ENCODE results near the gene LBHD2.

The LBHD2 gene

DNA sequence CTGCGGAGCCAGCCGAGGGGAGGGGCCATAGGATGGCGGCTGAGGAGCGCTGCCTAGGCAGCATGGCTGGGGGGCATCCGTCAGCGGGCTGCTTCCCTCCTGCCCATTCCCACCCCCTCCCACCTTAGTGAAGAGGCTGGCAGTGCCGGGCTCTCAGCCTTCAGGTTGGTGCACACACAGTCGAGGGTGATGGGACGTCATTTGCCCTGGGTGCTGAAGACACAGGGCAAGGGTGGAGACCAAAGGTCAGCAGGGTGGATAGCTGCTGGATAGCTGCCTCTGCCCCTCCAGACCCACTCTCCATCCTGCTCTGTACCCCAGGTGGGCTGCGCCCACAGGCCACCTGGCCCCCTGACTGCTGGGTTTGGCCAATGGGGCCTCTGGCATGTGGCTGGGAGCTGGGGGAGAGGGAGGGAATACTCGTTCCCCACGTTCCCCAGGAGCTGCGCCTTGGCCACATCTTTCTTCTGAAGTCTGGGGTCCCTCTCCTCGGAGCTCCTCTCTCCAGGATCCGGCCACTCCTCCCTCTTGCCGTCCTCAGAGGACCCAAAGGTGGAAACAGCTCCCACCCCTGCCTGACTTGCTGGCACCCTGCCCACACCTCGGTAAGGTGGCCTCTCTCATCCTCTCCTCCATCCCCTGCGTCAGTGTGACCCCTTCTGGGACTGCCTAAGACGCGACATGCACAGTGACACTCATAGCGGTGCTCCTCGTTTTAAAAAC lies 15.5 kb upstream of the LBHD2 start:
- no peak for DNase-seq (ENCODE audit: low read depth in 2 of 2)

DNA sequence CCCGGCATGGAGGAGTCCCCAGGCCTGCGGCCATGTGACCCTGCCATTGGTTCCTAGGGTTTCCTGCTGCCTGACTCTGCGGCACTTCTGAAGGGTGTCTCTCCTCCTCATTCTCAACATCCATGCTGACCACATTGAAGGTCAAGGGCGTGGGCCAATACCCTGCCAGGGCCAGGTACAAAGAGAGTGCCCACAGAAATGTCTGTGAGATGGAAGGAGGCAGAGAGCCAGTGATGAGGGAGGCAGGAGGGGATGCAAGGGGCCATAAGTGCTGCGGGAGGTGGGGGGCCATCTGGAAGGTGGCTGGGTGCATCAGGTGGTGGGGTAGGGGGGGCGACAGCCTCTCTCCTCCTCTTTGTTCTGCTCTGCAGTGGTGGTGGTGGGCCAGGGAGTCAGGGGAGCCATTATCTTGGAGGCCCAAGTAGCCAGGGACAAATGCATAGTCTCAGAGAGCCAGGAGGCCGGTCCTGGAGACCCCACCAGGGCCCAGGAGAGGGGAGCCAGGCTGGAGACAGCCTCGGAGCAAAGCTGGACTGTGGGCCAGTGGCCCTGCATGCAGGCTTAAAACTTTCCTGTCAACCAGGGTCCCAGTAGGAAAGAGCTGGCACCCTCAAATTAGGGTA lies 13.6 kb upstream of the LBHD2 start:
- no peak for DNase-seq (ENCODE audit: low read depth in 2 of 2)

DNA sequence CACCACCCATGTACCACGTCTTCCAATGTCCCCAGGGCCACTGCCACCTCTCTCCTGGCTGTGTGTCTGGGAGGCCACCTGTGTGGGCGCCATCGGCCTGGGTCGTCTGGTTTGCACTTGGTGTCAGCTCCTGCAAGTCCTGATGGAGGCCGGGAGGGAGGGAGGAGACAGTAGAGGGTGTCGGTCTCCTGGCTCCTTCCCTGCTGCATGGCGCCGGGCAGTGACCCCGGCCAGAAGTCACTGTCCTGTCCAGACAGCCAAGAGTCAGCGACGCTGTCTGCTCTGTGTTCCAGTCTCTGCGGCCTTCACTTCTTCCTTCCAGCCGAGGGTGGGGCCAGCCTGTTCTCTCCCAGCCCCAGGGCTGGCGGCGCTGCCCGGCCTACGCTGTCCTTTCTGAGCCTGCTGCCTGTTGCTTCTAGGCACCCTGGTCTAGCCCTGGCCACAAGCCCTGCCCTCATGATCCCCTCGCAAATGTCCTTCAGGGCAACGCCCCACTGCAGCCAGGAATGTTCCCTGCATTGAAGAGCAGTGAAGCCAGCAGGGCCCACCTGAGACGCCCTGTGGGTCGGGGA lies 13.0 kb upstream of the LBHD2 start:
- no peak for DNase-seq (ENCODE audit: low read depth in 2 of 2)

DNA sequence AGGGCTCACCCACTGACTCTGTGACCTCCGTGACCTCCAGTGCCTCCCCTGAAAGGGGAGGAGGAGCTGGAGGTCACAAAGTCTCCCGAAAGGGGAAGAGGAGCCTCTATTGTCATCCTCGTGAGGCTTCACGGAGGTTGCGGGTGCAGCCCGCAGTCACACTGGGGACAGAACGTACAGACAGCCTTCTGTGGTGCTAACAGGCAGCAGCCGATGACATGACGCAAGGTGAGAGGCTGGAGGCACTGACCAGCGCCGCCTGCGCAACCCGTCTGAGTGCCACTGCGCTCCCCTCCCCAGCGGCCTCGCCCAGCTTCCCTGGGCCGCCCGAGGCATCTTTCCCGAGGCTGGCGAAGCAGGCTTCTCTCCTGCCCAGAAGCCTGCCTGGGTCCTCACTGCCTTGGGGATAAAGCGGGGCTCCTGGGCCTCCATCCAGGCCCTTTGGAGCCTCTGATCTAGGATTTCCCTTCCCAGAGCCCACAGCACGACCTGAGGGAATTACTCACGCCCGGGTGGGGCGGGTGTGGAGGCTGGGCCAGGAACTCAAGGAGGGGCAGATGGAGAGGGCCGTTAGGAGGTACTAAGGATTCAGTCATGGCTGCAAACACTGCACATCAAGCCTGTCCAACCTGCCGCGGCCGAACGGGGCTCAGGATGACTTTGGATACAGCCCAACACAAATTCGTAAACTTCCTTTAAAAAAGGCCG lies 12.3 kb upstream of the LBHD2 start:
- no peak for DNase-seq (ENCODE audit: low read depth in 2 of 2)

DNA sequence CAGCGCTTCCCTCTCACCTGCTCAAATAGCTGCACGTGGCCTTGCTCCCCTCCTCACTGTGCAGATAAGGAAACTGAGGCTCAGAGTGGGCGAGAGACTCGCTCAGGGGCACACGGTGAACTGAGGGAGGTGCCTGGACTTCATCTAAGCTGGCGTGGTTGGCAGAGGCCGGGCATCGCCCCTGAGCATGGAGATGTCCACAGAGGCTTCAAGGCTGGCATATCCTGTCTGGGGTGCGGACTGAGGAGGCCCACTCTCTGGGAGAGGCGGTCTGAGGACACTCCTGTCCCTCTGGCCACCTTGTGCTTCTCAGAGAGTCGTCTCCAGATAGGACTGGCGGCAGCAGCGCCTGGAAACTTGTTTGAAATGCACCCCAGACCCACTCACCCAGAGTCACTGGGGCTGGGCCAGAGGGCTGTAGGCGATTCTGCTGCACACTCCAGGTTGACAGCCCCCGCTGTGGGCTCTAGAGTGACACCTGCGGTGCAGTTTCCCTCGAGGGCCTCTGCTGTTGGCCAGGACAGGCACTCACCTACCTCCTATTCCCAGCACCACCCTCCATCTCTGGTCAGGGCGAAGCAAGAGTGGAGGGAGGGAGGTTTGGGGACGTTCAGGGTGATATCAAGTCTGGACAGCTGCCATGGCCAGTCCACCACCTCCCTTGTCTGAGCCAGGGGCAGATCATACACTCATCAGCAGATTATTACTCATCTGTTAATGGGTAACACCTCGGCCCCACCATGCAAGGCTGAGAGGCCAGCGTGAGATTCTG lies 11.2 kb upstream of the LBHD2 start:
- no peak for DNase-seq (ENCODE audit: low read depth in 2 of 2)

DNA sequence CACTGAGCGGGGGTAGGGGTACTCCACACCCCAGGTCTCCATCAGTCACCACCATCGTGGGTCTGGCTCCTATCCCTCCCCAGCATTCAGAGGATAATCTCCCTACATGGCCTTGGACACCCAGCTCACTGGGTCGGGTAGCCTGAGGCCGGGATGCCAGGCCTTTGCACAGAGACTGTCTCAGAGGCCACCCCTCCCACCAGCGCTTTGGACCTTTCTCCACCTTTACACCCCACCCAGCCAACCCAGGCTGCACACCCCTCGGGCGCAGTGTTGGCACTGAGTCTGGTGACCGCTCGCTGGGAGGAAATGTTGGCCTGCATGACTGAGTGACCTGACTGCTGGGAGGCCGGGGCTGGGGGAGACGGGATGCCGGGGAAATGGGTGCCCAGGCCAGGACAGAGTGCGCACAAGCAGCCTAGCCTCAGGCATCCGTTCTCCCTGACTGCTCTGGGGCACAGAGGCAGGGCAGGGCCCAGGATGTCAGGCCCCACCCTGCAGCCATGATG lies 10.6 kb upstream of the LBHD2 start:
- DNase-seq (ENCODE audit: low read depth in 2 of 2), result no peak

DNA sequence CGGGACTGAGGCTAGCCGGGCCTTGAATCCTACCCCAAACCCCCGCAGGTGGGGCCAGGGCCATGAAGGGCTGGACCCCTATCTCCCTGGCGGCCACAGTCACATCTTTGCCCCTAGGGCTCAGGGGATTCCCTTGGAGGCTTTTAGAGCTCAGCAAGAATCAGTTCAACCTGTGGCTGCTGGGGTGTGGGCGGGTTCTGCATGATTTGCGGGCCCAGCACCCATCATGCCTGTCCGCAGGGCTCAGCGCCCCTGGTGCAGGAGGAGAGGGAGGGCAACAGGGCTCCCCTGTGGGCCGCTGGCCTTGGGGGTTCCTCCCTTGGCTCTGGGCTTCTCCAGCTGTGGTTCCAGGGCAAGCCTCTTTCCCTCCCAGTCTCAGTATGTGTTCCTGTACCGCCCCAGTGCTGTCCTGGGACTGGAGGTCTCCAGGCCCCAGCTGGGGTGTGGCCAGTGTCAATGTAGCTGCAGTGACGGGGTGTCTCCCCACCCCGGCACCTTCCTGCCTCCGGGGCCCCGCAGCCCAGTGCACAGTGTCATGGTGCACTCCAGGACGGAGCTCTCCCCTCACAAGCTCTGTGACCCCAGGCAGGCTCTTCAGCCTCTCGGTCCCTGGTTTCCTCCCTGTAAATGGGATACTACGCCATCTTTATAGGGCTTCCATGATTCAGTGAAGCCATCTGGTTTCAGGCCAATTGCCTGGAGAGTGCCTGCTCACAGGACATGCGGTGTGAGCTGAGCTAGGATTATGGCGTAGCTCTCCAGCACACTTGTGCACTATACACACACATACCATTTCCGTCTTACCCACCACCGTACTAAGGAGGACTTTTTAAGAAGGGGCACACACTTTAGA lies 9.9 kb upstream of the LBHD2 start:
- DNase-seq (ENCODE audit: low read depth in 2 of 2), result no peak

DNA sequence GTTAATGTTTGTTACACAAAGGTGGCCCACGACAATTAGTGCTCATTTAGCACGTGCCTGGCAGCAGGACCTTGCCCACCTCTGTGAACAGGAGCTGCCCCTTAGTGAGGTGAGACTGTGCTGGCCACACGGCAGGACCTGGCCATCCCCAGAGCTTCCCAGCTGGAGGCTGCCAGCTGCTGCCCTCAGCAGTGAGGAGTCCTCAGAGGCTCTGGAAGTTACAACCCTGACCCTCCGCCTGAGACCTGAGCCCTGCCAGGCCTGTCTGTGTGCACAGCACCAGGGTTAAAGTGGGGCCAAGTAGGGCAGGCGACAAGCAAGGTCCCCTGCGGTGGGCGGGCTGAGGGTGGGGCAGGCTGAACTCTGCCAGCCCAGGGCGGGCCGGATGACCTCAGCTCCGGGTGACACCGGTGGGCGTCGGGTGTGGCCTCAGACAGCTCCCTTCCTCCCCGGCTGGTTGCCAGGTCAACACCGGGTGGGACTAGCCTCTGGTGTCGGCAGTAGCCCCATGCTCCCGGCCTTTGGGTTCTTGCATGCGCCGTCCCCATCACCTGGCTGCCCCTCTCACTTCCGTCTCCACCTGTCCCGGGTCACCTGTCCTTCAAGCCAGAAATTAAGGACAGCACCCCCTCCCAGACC lies 9.2 kb upstream of the LBHD2 start:
- peak; percentile 10 to 22 for DNase-seq (ENCODE audit: low read depth in 2 of 2)

DNA sequence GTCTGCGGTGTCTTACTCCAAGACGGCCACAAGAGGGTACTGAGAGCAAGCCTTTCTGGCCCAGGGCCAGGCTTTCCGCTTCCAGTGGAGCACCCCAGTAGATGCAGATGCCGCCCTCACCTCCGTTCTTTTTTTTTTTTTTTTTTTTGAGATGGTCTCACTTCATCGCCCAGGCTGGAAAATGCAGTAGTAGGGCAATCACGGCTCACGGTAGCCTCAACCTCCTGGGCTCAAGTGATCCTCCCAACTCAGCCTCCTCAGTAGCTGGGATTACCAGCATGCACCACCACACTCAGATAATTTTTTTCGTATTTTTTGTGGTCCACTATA lies 5.6 kb upstream of the LBHD2 start:
- DNase-seq (ENCODE audit: low read depth in 2 of 2), result peak; percentile 55 to 58

DNA sequence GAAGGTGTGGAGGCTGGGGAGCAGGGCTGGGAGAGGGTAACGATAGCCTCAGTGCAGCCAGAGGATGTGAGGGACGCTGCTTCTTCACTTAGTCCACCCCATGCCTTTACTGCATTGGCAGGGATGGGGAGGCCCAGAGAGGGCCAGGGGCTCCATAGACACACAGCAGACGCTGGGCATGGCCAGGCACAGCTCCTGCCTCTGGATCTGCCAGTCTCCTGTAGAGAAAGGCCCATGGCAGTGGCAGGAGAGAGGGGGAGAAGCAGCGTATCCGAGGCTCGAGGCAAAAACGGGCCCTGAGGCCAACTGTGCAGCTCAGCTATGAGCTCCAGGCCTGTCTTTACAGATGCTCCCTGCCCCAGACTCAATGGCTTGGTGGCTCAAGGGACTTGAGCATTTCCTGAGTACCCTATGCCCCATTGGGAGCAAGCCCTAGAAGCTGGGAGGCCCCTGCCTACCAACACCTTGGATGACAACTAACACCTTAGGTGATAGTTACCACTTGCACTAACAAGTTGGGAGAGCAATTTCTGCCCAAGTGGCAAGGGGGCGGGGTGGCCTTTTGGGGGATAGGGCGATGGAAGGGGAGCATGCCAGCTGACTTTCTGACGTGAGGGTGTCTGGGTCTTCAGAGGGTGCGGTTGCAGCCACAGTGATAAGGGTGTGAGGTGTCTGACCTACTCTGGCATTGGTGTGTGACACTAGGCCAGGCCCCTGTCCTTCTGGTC lies 5.0 kb upstream of the LBHD2 start:
- DNase-seq (ENCODE audit: low read depth in 2 of 2), result no peak

DNA sequence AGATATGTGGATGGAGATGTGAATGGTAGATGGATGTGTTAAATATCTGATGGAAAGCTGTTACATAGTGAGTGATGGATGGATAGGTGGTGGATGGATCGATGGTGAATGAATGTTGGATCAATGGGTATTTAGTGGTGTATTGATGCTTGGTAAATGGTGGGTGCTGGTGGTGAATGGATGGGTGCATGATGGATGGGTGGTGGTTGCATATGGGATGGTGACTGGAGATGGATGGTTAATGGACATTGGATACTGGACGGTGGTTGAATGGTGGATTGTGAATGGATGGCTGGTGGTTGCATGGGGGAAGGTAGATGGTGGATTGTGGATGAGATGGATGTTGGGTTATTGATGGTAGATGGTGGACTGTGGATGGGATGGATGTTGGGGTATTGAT lies 2.1 kb upstream of the LBHD2 start:
- DNase-seq (ENCODE audit: low read depth in 2 of 2), result no peak

DNA sequence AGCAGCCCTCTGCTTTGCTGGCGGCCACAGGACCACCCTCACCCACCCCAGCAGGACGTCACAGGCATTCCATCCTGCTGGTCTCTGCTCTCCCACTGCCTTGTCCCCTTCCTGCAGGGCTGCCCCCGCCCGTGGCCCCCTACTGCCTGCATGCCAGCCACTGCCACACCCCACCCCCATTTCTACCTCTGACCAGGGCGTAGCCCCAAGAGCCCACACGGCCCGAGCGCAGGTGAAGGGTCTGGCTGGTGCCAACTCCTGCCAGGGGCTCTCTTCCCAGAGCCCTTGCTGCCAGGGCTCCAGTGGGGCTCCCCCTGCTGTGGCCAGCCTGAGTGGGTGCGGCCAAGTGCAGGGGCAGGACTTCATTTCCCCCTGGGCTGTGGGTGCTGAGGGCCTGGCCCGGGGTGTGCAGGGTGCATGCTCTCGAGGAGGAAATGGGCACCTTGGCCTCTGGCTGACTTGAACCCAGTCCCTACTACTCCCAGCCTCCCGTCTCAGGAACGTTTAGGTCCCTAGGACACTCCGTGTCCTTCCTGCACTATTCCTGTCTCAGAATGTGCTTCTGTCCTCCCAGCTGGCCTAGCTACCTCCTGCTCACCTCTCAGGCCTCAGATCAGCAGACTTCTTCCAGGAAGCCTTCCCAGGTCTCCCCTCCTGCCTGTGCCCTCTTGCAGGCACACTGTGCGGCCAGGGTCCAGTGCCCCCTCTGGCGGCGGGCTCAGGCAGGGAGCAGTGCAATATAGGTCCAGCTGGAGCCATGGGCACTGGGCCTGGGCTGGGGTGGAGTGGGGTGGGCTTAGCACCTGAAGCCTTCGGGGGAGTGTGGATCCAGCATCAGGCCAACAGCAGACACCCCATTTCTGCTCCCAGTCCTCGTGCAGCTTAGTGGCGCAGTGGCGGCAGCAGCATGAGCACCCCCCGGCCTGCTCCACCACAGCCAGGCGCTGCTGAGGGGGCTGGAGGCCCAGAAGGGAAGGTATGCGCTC lies 1.4 kb downstream of the LBHD2 start:
- DNase-seq (ENCODE audit: low read depth in 2 of 2), result no peak

DNA sequence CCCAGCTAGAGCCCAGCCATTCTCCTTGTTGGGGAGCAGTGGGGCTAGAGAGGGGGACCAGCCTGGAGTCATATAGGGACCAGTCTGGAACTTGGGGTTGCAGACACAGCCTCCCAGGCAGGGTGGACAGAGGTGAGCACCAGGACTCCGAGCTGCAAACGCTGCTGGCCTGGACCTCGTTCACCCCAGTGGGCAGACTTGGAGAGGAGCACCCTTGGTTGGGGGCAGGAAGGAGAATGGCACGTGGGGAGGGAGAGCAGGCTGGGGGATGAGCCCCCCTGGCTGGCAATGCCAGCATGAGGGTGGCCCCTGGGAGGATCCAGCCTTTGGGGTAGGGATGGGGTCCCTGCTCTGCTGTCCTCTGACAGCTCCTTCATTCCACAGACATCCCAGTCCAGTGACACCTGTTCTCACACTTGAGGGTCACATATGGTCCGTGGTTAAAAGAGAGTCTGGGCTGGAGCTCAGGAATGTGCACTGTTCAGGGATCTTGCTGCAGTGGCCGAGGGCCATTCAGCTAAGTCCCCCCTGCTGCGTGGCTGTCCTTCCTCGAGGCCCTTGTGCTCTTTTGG lies 2.8 kb downstream of the LBHD2 start:
- DNase-seq (ENCODE audit: low read depth in 2 of 2), result no peak

DNA sequence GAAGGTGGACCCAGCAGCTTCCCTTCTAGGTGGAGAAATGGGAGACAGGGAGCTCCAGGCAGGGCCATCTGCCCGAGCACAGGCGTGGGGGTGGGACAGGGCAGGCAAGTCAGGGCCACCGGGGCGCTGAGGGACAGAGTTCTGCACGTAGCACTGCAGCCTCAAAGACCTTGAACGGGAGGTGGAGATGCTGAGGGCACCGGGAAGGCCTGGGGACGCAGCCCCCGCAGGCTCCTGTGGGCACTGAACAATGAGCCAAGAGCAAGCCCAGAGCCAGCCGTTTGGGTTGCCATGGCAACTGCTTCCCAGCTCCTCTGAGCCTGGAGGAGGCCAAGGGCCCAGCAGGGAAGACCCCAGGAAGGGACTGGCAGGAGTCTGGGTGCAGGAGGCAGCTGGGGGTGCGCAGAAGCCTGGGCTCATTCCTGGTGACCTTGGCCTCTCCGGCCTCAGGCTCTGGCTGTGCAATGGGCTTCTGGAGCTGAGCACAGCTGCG lies 3.4 kb downstream of the LBHD2 start:
- no peak for DNase-seq (ENCODE audit: low read depth in 2 of 2)

DNA sequence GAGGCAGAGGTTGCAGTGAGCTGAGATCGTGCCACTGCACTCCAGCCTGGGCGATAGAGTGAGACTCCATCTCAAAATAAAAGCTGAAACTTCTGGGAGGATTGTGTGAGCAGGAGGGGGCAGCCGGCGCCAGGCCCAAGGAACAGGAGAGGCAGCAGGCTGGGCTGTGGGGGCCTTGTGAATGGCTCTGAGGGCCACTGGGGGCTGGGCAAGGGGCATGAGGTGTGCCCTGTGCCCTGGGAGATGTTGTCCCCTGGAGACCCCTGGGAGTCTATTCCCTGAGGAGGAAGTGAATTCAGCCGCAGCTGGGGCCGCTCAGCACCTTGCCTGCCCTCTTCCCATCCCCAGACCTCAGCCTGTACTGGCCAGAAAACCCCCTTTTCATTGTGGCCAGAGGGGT lies 4.9 kb downstream of the LBHD2 start:
- DNase-seq (ENCODE audit: low read depth in 2 of 2), result no peak

DNA sequence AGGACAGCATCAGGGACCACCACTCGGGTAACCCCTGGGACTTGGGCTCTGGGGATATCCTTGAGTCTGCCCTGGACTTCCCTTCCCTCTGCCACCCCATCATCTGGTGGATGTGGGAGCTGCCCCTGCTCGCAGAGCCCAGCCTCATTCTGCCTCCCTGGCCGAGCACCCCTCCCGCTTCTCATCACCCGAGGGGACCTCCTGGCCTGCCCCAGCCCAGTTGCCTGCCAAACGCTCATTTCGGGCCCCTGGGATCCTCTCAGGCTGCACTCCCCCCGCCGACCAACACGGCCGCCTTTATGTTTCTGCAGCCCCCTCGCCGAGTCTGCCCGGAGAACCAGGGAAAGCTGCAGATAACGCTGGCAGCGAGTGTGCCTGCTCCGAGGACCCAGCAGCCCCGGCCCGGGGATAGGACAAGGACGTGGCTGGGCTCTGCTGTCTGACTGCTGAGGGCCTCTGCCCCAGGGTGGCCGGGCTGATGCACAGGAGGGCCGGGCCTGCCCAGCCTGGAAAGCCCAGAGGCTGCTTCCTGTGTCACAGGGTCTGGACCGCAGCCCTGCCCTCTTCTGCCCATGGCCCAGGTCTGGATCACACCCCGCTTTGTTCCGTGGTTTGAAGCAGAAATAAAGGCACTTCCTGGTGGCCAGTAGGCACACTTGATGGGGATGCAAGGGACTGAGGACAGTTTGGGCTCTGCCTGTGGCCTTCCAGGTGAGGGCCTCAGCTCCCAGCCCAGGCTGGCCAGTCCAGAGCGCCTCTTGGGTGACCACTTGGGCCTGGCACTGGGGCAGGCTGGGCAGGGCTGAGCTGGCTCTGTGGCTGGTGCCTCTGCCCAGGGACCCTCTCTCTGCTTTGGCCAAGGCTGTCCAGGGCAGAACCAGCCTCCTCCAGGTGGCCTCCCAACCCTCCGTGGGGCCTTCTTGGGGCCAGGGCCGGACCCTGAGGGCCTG lies 5.7 kb downstream of the LBHD2 start:
- no peak for DNase-seq (ENCODE audit: low read depth in 2 of 2)

DNA sequence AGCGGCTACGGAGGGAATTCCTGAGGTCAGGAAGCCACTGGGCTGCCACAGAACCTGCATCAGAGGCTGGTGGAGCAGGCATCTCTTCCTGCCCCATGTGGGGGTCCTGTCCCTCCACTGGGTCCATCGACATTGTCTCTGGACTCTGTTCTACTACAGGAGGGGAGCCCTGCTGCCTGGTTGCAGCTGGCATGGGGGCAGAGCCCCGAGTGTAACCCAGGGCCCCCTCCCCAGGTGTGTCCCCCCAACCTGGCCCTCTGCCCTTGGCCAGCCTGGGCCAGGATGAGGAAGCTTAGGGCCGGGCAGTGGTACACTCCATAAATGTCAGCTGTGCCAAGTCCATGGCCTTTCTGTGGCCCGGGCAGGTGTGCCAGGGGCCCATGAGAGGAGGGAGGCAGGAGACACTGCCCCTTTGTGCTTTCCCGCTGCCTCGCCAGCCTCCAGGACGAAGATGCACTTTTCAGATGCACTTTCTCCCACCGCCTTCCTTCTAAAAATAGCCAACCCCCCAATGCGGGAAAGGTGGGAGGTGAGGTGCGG lies 6.5 kb downstream of the LBHD2 start:
- DNase-seq (ENCODE audit: low read depth in 2 of 2), result no peak
